Measurements from ENCODE around the gene KRT10.

The KRT10 gene

DNA sequence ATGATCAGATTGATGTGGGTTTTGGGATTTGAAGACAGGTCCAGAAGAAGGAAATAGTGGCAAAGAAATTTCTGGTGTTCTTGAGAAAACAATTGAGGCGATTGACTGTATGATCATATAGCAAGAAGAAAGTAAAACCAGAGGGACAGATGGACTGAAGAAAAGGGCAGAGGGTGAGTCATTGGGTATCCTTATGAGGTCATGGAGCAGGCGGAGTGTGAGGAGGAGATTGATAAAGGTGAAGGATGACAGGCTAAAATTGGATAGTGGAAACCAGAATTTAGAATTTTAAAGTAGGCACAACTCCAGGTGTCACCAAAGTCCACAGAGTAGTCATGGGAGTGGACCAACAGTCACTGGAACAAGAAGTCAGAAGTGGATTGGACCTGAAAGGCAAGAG lies 21.3 kb downstream of the KRT10 start:
- no peak for DNase-seq

DNA sequence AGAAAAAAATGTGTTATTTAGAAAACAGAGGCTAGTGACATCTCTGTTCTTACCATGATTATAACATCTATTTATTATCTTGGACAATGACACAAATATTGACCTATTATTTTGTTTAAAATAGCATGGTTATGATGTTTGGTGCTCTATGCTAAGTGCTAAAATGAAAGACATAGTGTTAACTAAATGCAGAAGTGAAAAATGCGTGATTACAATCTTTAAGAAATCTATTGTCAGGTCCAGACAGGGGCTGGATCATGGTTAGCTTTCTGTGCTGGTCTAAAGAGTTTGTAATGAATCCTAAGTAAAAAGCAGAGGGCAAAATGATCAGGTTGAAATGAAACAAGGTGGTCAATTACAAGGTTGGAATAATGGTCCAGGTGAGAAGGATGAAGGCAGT lies 22.0 kb downstream of the KRT10 start:
- DNase-seq, result no peak

DNA sequence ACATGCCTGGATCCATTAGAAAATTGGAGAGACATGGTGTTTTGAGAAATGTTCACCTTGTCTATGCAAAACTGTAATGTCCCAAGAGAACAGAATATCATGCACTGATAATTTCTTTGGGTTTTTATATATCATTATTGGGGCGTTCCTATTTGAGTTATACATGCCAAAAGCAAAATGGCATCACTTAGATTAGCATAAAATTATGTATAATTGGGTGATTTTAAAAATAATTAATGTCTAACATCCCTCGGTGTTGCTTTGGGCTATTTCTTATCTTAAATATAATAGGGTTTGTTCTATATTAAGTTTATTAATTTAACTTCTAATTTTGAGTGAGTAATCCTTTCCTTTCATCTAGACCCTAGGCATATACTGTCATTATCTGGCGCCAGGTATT lies 22.6 kb downstream of the KRT10 start, which contains the start of gene KRT28:
TSS of gene KRT28 (minus strand) at position 101 of the 400 bp plus-strand sequence. CDS start at position 35, 66 bp downstream.
- no peak for DNase-seq

DNA sequence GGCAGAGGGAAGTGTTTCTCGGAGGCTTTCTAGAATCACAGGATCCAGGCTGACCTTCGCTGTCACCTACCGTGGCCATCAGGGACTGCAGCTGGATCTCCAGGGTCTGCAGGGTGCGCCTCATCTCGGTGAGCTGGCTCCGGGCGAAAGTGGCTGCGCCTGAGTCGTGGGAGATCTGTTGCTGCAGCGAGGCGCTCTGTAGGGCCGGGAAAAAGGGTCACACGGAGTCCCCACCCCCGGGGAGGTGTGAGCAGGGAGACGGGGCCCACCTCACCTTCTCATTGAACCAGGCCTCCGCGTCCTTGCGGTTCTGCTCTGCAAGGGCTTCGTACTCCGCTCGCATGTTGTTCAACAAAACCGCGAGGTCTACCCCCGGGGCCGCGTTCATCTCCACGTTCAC lies 25.6 kb downstream of the KRT10 start:
- no peak for DNase-seq

- no peak for DNase-seq
Observed at GRCh38 chr17:40795019-40795667, 27.3 kb downstream of the KRT10 start.

GRCh38 chr17:40794466-40794865 lies 27.9 kb downstream of the KRT10 start:
- DNase-seq, result peak in 1 of 3 donors; percentile 6

DNA sequence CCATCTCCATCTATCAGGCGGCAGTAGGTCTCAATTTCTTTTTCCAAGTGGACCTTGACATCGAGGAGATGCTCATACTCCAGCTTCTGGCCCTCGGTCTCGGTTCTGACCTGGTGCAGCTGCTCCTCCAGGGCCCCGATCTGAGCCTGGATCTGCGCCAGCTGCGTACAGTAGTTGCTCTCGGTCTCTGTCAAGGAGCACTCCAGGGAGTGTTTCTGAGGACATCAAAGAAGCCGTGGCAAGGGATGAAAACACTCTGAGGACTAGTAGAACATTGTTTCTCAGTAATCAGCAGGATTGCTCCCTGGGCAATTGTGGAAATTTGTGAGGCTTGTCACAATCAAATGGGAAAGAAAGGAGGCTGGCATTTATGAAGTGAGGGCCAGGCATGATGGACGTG lies 28.6 kb downstream of the KRT10 start:
- no peak for DNase-seq

DNA sequence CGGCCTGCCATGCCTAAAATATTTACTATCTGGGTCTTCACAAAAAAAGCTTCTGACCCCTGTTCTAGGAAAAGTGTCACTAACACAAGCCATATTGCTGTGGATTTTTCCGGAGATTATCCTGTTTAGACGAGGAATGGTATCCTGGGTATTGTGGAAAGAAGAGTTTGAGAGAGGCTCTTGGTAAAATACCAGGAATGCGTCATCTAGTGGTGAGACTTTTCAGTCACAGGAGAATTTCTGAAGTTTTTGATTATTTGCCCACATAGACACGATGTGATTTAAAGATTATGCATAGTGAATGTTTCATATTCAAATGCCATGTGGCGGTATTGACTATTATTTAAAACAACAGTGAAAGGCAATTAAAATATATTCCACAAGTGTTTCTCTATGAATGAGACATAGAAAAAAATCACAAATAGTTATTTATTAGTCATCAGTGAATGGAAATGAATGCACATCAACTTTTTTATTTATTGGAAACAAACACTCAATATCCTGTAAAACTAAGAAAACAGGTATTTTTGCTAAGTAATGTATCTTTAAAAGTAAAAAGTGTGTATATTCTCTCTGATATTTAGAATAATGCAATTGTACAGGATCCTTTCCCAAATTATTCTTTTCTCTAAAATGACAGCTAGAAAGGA lies 30.5 kb downstream of the KRT10 start:
- DNase-seq, result peak in 2 of 3 donors; percentile 5 to 9

DNA sequence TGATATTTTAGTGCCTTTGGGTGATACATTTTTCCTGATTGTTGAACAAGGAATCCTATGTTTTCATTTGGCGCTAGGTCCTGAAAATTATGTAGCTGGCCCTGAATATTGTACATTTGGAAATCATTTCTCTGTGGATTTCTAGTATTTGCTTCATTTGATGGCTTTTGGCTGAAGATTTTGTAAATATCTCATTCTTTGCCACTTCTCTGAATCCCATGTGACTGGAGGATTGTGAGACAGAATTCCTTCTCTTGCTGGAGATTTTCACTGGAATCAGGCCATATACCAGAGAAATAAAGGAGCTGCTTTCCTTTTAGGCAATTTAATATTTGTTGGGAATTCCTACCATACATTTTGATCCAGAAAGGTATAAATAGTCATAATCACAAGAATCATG lies 31.3 kb downstream of the KRT10 start:
- DNase-seq, result no peak

DNA sequence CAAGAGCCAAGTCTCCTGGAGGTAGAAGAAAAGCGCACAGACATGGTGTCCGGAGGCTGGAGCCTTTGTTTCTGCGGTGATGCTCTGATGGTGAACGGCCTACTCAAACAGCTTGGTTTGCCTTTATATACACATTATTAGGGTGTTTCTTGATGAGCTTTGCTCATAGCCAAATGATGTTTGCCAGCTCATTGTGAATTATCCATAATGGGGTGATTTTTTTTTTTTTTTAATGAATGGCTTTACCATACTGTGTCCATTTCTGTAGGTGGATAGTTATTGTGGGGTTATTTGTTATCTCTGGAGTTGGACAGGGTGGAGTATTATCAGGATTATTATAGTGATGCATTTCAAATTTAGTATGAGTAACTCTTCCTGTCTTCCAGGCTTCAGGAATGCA lies 40.0 kb downstream of the KRT10 start, which contains the start of gene KRT27:
TSS of gene KRT27 (minus strand) at position 101 of the 400 bp plus-strand sequence. CDS start at position 44, 57 bp downstream.
- DNase-seq, result no peak

GRCh38 chr17:40779181-40779909 lies 43.1 kb downstream of the KRT10 start:
- peak in 1 of 3 donors; percentile 11 for DNase-seq

DNA sequence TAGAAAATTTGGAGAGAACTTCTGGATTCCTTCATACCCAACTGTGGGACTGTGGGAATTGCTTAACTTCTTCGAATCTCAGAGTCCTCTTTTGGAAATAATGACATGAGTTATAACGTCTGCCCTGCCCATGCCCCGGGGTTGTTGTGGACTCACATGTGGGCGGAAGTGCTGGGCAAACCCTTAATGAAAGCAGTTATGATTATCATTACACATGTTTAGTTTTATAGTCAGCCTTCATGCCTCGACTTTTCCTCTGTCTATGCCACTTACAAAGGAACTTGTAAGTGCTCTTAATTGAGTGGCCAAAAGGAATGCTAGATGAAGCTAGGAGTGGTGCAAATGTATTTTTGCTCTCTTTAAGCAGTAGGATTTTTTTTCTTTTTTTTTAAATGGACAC lies 44.0 kb downstream of the KRT10 start:
- DNase-seq, result no peak

- DNase-seq, result no peak
Observed at GRCh38 chr17:40777971-40778370, 44.4 kb downstream of the KRT10 start.

GRCh38 chr17:40777459-40777858 lies 45.0 kb downstream of the KRT10 start:
- DNase-seq, result no peak

GRCh38 chr17:40775945-40776344 lies 46.5 kb downstream of the KRT10 start:
- DNase-seq, result no peak

DNA sequence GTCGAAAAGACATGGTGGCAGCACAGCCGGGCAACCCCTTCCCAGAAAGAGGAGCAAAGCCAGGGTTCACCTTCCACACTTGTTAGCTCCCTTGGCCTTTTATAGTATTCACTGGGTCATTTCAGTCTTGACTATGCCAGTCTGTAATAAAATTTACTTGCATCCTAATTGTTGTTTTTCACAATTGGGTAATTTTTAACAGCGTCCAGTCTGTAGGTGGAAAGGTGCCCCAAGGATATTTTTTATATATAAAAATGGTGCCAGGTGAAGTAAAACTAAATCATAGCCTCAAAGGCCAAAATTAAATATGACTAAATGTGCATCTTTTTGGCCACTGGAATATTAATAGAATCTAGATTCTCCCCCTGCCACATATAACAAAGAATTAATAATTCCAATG lies 50.3 kb downstream of the KRT10 start, which contains the start of gene KRT26:
TSS of gene KRT26 (minus strand) at position 101 of the 400 bp plus-strand sequence. CDS start at position 13, 88 bp downstream.
- no peak for DNase-seq
